Gastroesophageal sphincter (tissue), 3 donors: Measurements from ENCODE around the gene HPCA.

Source experiments
- CTCF ChIP-seq, 4 experiments: fragments of 200-600 bp in 2 of 4; fragments of 450-650 bp in 2 of 4; sonication (generic) in 1 of 4; IDR thresholded peaks; one replicate each; pipeline ENCODE4 v1.5.1; 2017 to 2019; ENCODE audit warnings: antibody characterized with exemption in 4 of 4, mild to moderate bottlenecking in 2 of 4, moderate library complexity in 2 of 4
- EP300 ChIP-seq: sonication (generic); formaldehyde crosslinking; IDR thresholded peaks from one replicate; pipeline ENCODE4 v1.6.1; 2017; ENCODE audit warnings: antibody characterized with exemption, mild to moderate bottlenecking
- POLR2A ChIP-seq, 2 donors: fragments of 450-650 bp; IDR thresholded peaks; one replicate each; pipeline ENCODE4 v1.6.1; 2017; ENCODE audit warnings: antibody characterized with exemption in 2 of 2, mild to moderate bottlenecking in 2 of 2, moderate library complexity in 1 of 2

- TF ChIP-seq CTCF (IDR thresholded peaks at IDR 0.05): peak in 3 of 4 experiments; percentile 61 to 83 (median 70)
- TF ChIP-seq POLR2A (IDR thresholded peaks at IDR 0.05): no peak
- no peak for TF ChIP-seq EP300
These were observed 9.7 kb upstream of the HPCA start for GRCh38 chr1:32876341-32877210.
